Suprapubic skin (tissue), 4 donors: ENCODE data around the gene PTGES3L. TPM values are rescaled to one million over a fixed set of nuclear protein-coding genes. Genes with fewer than 3 reads are reported as not detected.
A peak's percentile ranks its signal among the peaks of the same experiment; 100 is the strongest.

Source experiments
- DNase-seq, 2 donors: peaks; one replicate each; pipeline ENCODE4 v3.0.0-alpha.2; 2019; ENCODE audit warnings: low spot score in 2 of 2
- H3K27ac ChIP-seq: fragments of 200-600 bp; sonication (generic); one replicate; pipeline ENCODE4 v1.5.1; 2019
- H3K27me3 ChIP-seq: fragments of 200-600 bp; sonication (generic); one replicate; pipeline ENCODE4 v1.5.1; 2019
- H3K36me3 ChIP-seq: fragments of 200-600 bp; sonication (generic); one replicate; pipeline ENCODE4 v1.5.1; 2019
- H3K4me1 ChIP-seq: fragments of 200-600 bp; sonication (generic); one replicate; pipeline ENCODE4 v1.5.1; 2019
- H3K4me3 ChIP-seq: fragments of 200-600 bp; sonication (generic); one replicate; pipeline ENCODE4 v1.5.1; 2019; ENCODE audit warnings: mild to moderate bottlenecking
- H3K9me3 ChIP-seq: fragments of 200-600 bp; sonication (generic); one replicate; pipeline ENCODE4 v1.5.1; 2019
- CTCF ChIP-seq, 2 donors: fragments of 200-600 bp in 1 of 2; fragments of 450-650 bp in 1 of 2; sonication (generic) in 1 of 2; IDR thresholded peaks; one replicate each; pipeline ENCODE4 v1.5.1; 2016 to 2019; ENCODE audit warnings: antibody characterized with exemption in 2 of 2, mild to moderate bottlenecking in 1 of 2, moderate library complexity in 1 of 2
- EP300 ChIP-seq: sonication (generic); formaldehyde crosslinking; IDR thresholded peaks from one replicate; pipeline ENCODE4 v1.6.1; 2017; ENCODE audit warnings: antibody characterized with exemption
- POLR2A ChIP-seq, 2 donors: fragments of 450-650 bp; IDR thresholded peaks; one replicate each; pipeline ENCODE4 v1.6.1; 2017; ENCODE audit warnings: antibody characterized with exemption in 2 of 2, mild to moderate bottlenecking in 2 of 2, moderate library complexity in 2 of 2
- POLR2AphosphoS5 ChIP-seq, 3 donors: sonication (generic); formaldehyde crosslinking; IDR thresholded peaks; one replicate each; pipeline ENCODE4 v1.6.1; 2017; ENCODE audit warnings: antibody characterized with exemption in 3 of 3
- WGBS: methylation state at CpG from one replicate; pipeline ENCODE4 v1.1.5; 2018; 5-methylcytosine and 5-hydroxymethylcytosine counted together
- total RNA-seq, 4 donors: library from RNA; depleted of rRNA; stranded (reverse); fragments of >200 nt; gene quantifications; one replicate each; pipeline ENCODE4 v1.1.0, GENCODE V29; 2016

PTGES3L gene
- total RNA-seq, 4 donors from 2014 or later, result 0.44 to 0.48 TPM; not detected in 2

GRCh38 chr17:42964161-42964932 lies 15.5 kb downstream of the PTGES3L start, which contains the start of gene AARSD1:
TSS of gene AARSD1 (minus strand) at chr17:42964454. CDS start at chr17:42964440, 14 bp downstream.
- WGBS, result 2% methylated on average over 43 of the region's 43 CpGs
- peaks cover 17% of the 10 kb centered on the region for H3K4me1 ChIP-seq
- H3K36me3 ChIP-seq, result peaks cover 36% of the 10 kb centered on the region
- H3K9me3 ChIP-seq, result no peaks in the 10 kb centered on the region
- DNase-seq, result peak; percentile 92
- peak within 1 kb of the TSS; percentile 73 for H3K27ac ChIP-seq
- H3K27me3 ChIP-seq, result no peaks in the 10 kb centered on the region
- TF ChIP-seq EP300, result peak; percentile 12
- TF ChIP-seq CTCF (IDR thresholded peaks at IDR 0.05), result no peak
- TF ChIP-seq POLR2AphosphoS5 (IDR thresholded peaks at IDR 0.05), result peak in 2 of 3 donors; percentile 64 to 96
- peak; percentile 33 to 35 for TF ChIP-seq POLR2A (IDR thresholded peaks at IDR 0.05)
- peak within 1 kb of the TSS; percentile 70 for H3K4me3 ChIP-seq

DNA sequence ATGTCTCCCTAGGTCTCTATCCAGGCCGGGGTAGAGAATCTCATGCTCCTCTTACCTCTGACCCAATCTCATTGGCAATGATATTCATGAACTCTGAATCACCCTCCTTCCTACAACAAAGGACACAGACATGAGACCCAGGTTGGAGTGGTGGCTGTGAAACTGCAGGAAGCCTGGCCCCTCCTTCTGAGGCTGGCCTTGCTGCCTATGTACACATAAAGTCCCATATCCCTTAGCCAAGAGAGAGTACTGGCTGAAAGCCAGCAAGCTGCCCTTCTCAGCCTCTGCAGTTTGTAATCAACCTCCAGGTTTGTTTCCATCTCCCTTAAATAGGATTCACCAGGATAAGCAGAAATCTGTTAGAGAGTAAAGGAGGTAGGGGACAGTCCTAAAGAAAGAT lies 26.2 kb downstream of the PTGES3L start:
- H3K4me3 ChIP-seq, result no peak overlapping the region
- no peaks in the 10 kb centered on the region for H3K4me1 ChIP-seq
- 75% methylated on average over 1 of the region's 1 CpG for WGBS
- peaks cover 96% of the 10 kb centered on the region for H3K36me3 ChIP-seq
- H3K27ac ChIP-seq, result no peak overlapping the region
- H3K27me3 ChIP-seq, result no peaks in the 10 kb centered on the region
- TF ChIP-seq EP300 (no peak), CTCF (IDR thresholded peaks at IDR 0.05) (no peak), POLR2AphosphoS5 (IDR thresholded peaks at IDR 0.05) (no peak), POLR2A (IDR thresholded peaks at IDR 0.05) (no peak)
- no peak for DNase-seq
- no peaks in the 10 kb centered on the region for H3K9me3 ChIP-seq

DNA sequence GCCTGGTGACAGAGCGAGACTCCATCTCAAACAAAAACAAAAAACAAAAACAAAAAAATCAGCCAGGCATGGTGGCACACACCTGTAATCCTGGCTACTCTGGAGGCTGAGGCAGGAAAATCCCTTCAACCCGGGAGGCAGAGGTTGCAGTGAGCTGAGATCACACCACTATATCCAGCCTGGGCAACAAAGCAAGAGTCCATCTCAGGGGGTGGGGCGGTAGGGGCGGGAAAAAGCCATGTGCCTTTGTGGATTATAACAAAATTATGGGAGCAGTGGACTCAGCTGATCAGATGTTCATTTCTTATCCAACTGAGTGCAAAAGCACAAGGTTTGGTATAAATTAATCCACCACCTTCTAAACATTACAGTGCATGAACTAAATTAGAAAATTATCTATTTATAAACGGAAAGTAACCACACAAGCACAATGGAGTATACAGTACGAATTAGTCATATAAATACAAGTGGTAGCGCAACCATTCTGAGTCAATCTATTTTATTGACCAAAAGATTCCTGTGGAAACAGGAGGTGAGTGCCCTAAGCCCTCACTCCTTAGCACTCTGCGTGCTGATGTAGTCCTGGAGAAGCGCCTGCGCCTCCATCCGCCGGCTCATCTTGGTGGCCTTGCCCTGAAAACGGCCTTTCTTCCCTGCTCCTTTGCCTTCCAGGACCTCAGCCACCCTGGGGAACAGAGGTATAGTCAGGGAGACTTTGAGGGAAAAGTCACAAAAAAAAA lies 29.7 kb downstream of the PTGES3L start:
- 89% methylated on average over 13 of the region's 13 CpGs for WGBS
- no peak for DNase-seq
- Histone ChIP-seq H3K9me3 (no peaks in the 10 kb centered on the region), H3K36me3 (peaks cover 73% of the 10 kb centered on the region), H3K4me3 (no peak overlapping the region), H3K4me1 (peaks cover 4% of the 10 kb centered on the region), H3K27me3 (no peaks in the 10 kb centered on the region), H3K27ac (no peak overlapping the region)
- TF ChIP-seq POLR2A (IDR thresholded peaks at IDR 0.05) (no peak), POLR2AphosphoS5 (IDR thresholded peaks at IDR 0.05) (no peak), CTCF (IDR thresholded peaks at IDR 0.05) (no peak), EP300 (no peak)

- no peak overlapping the region for H3K27ac ChIP-seq
- H3K4me1 ChIP-seq, result peaks cover 4% of the 10 kb centered on the region
- DNase-seq, result no peak
- 89% methylated on average over 1 of the region's 1 CpG for WGBS
- H3K4me3 ChIP-seq, result no peak overlapping the region
- peaks cover 39% of the 10 kb centered on the region for H3K36me3 ChIP-seq
- H3K27me3 ChIP-seq, result no peaks in the 10 kb centered on the region
- no peak for TF ChIP-seq EP300
- no peak for TF ChIP-seq CTCF (IDR thresholded peaks at IDR 0.05)
- TF ChIP-seq POLR2A (IDR thresholded peaks at IDR 0.05), result no peak
- TF ChIP-seq POLR2AphosphoS5 (IDR thresholded peaks at IDR 0.05), result no peak
- no peaks in the 10 kb centered on the region for H3K9me3 ChIP-seq
Measured at GRCh38 chr17:42946812-42947211, 33.1 kb downstream of the PTGES3L start.

DNA sequence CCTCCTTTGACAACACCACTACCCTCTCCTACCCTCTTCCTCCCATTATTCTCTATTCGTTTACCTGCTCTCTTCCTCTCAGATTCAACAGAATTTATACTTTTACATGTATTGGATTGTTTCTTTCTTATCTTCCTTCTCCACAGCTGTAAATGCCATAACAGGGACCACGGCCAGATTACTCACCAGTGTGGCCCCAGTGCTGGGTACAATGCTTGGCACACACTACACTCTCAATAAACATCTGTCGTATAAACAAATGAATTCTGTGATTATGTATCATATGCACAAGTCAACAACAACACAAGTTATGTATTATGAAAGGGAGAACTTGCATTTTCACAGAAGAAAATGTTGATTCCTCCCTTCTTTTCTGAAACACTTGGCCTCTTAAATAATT lies 35.7 kb downstream of the PTGES3L start:
- Histone ChIP-seq H3K27me3 (no peaks in the 10 kb centered on the region), H3K27ac (no peak overlapping the region), H3K36me3 (peaks cover 13% of the 10 kb centered on the region), H3K4me3 (no peak overlapping the region), H3K4me1 (peaks cover 4% of the 10 kb centered on the region), H3K9me3 (no peaks in the 10 kb centered on the region)
- WGBS, result 51% methylated on average over 3 of the region's 3 CpGs
- TF ChIP-seq POLR2AphosphoS5 (IDR thresholded peaks at IDR 0.05) (no peak), CTCF (IDR thresholded peaks at IDR 0.05) (no peak), EP300 (no peak), POLR2A (IDR thresholded peaks at IDR 0.05) (no peak)
- no peak for DNase-seq
